ENCODE data around the gene AXIN1.
"Not testable (repeated sequence)": the region's sequence is repeated elsewhere in the genome, so short reads cannot be mapped to it uniquely, and the experiment has no call there.

Gene AXIN1

DNA sequence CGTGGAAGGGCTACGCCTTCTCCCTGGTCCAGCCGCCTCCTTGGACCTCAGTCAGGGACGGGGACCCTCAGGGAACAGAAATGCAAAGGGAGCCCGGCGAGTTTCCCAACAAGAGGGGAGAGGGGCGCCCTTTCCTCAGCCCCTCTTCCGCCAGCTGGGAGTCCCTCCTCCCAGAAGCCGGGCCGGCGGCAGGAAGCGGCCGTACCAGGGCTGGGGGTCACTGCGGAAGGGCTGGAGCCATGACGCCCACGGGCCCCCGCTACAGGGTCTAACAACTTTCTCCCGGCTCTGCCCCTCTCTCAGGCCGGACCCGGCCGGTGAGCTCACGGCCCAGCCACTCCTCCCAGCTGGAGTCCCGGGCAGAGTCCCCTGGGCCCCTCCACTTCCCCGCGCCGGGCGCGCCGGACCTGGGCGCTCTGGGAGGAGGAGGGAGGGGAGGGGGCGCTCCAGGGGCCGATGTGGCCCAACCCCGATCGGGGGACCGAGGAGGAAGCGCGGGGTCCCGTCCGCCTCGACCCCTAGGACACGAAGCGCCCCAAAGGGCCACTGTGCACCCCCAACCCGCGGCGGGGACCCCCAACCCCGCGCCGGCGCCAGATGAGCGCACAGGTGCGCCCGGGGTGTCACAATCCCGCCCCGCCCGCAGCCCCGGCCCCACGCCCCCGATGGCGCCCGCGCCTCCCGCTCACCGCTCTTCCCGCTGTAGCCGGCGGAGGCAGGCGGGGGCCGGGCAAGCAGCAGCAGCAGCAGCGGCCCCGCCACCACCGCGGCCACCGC lies 28.7 kb upstream of the AXIN1 start:
- no peak for DNase-seq (ENCODE audit: low read depth in 2 of 2)

DNA sequence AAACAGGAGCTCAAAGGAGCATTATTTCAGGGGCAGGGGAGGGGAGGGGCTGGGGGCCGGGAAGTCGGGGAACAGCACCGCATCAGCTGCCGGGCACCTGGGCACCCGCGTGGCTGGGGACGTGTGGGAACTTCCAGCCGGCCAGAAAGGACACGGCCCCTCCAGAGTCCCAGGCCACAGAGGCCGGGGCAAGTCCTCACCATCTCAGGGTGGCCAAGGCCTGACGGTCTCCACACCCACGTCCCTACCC lies 28.2 kb upstream of the AXIN1 start:
- no peak for DNase-seq (ENCODE audit: low read depth in 2 of 2)

DNA sequence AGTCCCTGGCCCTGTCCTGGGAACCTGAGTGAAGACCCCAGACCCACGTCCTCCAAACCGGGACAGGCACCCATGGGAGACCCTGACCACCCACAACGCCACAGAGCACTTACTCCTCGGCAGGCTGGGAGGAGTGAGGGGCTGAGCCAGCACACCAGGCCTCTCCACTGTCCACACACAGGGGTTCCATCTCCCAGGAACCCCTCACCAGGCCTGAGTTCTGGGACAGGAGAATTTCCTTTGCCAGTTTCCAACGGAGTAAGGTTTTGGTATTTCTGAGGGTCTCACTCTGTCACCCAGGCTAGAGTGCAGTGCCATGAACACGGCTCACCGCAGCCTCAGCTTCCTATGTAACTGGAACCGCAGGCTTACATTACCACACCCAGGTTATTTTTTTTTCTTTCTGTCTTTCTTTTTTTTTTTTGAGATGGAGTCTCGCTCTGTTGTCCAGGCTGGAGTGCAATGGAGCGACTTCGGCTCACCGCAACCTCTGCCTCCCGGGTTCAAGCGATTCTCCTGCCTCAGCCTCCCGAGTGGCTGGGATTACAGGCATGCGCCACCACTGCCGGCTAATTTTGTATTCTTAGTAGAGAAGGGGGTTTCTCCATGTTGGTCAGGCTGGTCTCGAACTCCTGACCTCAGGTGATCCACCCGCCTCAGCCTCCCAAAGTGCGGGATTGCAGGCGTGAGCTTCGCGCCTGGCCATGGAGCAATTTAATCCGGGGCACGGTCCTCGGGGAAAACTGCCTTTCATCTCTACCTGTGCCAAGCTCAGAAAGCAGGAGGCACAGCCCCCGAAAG lies 27.6 kb upstream of the AXIN1 start:
- DNase-seq (ENCODE audit: low read depth in 2 of 2) = no peak

DNA sequence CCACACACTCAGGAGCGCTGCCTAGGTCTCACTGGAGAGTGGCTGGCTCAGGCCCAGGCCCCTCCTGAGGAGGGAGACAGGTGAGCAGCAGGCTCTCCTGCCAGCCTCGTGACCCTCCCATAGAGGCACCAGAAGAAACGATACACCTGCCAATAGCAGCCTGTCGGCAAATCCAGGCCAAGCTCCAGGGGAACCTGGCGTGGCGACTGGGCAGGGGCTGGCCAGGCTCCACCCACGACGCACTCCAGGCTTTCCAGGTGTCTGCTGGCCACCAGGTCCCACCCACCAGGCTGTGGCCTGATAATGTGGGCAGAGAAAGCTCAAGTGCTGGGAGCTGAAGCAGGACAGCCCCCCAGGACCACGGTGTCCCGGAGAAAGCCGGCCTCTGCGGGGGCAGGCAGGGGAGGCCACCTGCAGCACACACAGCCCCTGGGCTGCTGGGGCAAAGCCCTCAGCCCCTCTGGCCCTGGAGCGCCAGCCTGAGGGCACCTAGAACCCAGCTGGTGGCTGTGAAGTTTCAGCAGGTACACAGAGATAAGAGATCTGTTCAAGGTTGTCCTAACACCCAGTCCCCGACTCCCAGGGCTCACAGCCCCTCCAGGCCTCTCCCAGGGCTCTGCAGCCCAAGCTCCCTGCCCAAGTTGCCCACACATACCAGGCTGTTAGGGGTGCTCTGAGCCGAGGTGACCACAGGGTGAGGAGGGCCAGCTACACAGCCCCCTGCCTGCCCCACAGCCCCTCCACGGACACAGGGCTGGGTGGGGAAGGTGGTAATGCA lies 26.8 kb upstream of the AXIN1 start:
- no peak for DNase-seq (ENCODE audit: low read depth in 2 of 2)

DNA sequence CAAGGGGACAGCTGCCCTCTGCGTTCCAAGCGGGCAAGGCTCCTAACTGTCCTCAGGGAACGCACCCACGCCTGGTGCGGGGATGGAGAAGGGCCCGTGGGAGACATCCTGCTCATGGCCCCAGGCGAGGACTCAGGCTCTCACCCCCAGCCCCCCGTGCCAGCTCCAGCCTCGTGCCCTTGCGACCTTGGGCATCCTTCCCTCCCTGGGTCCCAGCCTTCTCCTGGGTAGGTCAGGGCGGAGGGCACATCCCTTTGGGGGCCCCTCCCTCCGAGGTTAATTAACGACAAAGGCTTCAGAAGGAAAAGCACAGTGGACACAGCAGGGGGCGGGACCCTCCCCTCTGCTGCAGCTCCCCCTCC lies 26.3 kb upstream of the AXIN1 start:
- DNase-seq (ENCODE audit: low read depth in 2 of 2) = no peak

DNA sequence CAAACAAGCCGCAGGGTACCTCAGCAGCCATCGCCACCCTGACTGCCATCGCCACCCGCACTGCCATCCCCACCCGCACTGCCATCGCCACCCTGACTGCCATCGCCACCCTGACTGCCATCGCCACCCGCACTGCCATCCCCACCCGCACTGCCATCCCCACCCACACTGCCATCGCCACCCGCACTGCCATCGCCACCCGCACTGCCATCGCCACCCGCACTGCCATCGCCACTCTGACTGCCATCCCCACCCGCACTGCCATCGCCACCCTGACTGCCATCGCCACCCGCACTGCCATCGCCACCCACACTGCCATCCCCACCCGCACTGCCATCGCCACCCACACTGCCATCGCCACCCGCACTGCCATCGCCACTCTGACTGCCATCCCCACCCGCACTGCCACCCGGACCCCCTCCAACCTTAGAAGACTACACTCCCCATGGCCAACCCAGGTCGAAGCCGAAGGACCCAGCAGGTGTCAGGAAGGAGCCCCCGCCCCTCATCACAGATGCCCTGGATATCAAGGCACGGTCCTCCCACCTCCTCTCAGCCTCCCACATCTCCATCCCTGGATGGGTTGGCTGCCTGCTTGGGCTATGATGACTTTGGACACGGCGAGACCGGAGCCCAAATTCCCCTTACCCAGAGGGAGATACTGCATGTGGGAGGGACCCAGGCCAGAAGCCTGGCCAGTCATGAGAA lies 25.7 kb upstream of the AXIN1 start:
- DNase-seq (ENCODE audit: low read depth in 2 of 2) = not testable (repeated sequence)

DNA sequence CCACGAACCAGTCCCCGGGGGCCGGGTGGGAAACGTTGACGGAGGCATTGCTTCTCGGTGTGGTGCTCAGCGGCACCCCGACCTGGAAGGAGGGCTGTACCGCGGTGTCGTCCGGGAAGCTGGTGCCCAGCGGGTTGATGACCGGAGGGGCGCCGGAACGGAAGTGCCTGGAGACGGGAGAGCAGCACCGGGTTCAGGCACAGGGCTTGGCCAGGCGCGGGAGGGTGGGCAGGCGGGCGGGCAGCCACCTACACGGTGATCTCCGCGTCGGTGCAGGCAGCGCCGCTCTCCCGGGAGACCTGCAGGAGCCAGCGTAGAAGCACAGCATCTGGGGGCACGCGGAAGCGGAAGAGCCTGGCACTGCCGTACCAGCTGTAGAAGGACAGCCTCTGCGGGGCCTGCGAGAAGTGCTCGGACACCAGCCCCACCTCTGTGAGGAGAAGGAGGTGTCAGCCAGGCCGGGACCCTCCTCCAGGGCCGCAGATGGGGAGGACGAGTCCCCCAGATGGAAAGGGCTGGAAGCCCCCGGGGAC lies 25.0 kb upstream of the AXIN1 start:
- DNase-seq (ENCODE audit: low read depth in 2 of 2) = no peak

DNA sequence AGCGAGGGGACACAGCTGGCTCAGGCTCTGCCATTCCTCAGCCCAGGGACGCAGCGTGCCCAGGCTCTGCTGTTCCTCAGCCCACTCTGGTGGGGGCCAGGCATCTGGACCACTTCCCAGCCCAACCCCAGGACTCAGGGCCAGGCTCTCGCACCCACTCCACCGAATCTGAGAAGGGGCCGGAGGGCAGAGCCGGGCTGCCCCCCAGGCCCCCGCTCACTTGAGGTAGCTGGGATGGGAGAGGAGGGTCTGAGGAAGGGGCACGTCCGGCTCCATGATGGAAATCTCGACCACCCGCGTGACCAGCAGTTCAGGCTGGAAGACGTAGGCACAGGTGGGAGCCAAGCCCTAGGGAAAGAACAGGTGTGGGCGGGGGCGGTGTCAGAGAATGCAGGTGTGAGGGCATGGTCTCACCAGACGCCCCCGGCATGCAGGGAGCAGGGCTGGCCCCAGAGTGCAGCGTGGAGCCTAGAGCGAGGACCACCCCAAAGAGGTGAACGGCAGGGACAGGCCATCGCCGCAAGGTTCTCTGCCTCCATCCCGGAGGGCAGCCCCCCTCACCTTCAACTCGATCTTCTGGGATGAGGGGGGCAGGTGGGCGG lies 24.4 kb upstream of the AXIN1 start:
- no peak for DNase-seq (ENCODE audit: low read depth in 2 of 2)

DNA sequence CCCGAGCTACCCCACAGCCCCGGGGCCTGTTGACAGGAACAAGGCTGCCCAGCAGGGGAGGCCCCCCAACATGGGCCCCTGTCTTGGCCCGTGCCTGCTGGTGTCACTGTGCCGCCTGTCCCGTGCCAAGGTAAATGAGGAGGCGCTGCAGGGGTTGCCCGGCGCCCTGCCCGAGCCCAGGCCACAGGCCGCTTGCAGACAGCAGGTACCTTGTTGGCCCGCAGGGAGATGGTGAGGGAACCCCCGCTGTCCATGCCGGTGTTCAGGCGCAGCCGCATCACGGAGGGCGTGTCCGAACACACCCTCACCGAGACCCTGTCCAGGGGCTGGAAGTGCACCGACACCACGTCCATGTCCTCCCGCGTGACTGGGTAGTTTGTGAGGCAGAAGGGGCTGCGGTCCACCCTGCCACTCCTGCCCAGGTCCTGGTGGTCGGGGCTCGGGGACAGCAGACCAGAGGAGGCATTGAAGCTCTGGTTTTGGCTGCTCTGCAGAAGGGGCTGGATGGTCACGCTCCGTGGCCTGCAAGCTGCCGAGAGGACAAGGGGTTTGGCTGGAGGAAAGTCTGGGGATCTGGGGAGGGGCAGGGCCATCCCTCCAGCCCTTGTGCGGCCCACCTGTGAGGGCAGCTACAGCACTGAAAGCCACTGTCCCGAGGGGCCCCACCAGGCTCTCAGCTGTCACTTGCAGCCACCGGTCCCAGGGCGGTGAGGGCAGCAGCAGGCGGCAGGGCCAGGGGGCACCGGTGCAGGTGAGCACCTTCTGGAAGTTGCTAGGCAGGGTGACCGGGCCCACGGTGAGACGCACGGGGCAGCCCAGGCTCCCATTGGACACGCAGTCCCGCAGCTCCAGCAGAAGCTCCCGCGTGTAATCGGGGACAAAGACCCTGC lies 23.6 kb upstream of the AXIN1 start:
- no peak for DNase-seq (ENCODE audit: low read depth in 2 of 2)

DNA sequence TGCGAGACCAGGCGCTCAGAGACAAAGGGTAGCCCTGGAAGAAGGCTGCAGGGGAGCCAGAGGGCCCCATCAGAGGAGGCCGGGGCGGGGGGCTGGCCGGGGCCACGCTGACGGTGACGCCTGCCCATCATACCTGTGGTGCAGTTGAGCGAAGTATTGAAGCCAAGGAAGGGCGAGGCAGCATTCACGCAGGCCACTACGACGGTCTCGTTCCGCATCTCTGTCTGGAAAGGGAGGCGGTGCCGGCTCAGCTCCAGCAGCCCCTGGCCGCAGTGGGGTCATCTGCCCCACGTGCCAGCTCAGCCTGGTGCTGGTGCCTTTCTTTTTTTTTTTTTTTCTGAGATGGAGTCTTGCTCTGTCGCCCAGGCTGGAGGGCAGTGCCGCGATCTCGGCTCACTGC lies 22.7 kb upstream of the AXIN1 start:
- DNase-seq (ENCODE audit: low read depth in 2 of 2) = no peak

DNA sequence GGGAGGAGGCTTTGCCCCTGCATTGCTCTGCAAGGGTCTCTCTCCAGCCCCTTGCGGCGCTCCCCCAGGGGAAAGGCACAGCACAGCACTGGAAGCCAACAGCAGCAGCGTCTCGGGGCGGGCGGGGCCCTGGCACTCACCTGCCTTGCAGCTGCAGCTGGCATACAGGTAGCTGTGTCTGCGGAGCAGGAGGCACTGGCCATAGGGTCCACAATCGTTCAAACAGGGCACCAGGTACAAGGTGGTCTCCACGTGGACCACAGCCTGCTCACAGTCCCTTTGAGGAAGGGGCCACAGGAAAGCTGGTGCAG lies 22.0 kb upstream of the AXIN1 start:
- no peak for DNase-seq (ENCODE audit: low read depth in 2 of 2)

DNA sequence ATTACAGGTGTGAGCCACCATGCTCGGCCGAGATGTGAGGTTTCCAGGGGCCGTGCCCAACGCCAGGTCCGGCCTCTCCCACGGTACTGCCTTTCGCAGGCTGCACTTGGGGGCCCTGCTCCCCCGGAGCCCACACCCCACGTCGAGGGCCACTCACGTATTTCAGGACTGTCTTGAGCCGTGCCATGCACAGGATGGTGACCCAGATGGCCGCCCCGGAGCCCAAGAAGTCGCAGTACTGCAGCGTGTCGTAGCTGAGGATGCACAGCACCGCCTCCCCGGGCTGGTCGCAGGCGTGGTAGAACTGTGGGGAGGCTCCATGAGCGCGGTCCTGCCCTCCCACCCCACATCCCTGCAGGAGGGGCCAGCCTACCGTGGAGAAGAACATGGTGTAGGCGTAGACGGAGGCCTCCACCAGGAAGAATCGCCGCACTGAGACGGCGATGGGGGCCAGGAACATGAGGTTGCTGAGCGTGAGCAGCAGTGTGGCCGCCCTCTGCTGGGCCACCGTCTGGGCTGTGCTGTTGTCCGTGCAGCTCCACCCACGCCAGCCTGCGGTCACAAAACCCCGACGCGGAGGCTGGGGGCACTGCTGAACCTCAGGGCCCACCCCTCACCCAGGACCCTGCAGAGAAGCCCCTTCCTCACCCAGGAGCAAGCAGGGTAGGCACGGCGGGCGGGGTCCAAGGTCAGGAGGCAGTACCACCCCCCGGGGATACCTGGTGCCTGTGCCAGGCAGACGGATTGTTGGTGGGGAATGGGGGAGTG lies 21.5 kb upstream of the AXIN1 start:
- no peak for DNase-seq (ENCODE audit: low read depth in 2 of 2)

DNA sequence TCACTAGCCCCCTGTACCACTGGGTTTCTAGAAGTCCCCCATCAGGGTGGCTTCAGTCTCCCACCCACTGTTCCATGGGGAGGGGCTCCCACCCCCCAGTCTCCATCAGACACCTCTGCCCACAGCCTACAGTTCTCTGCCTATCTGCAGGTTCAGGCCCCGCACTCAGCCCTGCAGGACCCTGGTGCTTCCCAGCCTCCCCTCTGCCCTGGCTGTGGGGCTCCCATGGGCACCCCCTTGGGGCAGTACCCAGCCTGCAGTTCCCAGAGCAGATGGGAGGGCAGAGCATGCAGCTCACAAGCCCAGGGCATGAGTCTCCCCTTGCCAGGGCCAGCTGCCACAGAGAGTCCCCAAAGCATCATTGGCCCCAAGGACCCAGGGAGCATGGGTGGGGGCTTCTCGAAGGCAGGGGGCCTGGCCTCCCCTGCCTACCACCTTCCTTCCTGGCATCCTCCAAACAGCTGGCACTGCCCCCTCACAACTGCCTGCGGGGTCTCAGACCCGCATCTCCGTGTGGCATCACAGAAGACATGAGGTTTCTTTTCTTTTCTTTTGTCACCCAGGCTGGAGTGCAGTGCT lies 20.6 kb upstream of the AXIN1 start:
- DNase-seq (ENCODE audit: low read depth in 2 of 2) = no peak

DNA sequence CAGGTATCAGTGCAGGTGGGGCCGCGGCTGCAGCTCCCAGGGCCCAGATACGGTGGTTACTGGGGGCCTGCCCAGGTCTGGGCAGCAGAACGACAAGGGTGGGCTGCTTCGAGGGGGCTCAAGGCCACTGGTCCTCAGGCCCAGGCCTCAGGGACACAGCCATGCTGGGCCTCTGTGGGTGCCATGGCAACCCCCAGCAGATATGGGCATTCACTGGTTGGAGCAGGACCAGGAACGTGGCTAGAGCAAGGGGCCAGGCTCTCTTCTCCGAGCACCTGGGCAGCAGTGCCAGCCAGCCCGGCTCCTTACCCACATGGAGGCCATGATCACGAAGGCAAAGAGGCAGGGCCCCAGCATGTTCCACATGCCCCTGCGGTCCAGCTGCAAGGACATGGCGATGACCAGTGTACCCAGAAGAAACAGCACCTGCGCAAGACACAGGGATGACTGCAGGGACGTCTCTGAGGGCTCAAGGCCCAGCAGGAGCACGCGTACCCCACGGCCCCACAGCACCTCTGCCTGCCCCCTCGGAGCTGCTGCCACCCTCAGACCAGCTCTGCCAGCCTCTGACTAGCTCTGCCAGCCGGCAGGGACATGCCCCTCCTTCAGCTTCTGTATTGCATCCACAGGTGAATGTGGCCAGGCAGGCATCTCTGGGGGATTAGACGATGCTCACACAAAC lies 19.9 kb upstream of the AXIN1 start:
- no peak for DNase-seq (ENCODE audit: low read depth in 2 of 2)

DNA sequence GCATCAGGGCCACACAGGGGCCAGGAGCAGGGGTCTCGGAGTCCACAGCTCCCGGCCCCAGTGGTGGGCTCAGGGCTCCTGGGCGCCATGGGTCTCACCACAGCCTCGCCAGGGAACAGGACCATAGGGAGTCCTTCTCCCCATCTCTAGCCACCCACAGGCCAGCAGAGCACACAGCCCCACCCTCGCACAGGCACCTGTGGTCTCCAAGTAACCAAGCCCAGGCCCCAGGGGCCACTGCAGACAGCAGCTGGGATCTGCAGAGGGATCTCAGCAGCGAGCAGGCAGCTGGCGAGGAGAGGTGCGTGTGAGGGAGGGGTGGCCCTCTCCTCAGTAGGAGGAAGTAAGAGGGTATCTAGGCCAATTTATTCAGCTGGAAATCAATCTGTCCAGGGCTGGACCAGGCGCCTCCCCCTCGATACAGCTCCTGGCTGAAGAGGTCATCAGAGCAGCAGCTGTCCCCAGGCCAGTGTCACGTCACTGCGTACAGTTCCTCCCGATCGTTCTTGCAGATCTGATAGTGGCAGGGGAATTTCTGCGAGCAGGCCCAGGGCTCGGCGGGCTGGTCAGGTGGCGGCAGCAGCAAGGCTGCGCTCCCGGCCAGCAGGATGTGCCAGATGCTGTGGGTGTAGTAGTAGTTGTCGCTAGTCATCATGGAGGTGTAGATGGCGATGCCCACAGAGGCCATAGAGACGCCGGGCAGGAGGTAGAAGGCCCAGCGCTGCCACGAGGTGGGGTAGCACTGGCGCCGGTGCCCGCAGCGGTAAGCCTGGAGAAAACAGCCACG lies 19.2 kb upstream of the AXIN1 start:
- no peak for DNase-seq (ENCODE audit: low read depth in 2 of 2)

DNA sequence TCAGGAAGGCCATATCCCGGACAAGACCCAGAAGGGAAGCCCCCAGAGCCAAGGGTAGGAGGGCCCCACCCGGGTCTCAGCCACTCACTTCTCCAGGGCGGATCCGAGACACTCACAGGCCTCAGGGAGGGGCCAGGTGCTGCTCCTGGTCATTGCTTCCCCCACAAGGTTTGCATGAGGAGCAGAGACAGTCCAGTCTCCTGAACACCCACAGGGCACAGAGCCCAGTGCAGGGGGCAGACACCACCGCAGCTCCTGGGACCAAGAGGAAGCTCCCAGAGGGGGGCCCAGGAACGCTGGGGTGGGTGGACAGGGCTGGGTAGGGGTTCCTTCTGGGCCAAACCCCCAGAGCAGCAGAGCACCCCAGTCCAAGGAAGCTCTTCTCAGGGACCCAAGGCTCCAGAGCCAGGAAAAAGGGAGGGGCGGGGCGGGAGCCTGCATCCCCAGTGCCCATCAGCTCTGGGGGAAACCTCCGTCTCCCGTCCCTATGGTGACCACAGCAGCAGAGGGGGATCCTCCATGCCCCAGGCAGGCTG lies 18.5 kb upstream of the AXIN1 start:
- no peak for DNase-seq (ENCODE audit: low read depth in 2 of 2)

DNA sequence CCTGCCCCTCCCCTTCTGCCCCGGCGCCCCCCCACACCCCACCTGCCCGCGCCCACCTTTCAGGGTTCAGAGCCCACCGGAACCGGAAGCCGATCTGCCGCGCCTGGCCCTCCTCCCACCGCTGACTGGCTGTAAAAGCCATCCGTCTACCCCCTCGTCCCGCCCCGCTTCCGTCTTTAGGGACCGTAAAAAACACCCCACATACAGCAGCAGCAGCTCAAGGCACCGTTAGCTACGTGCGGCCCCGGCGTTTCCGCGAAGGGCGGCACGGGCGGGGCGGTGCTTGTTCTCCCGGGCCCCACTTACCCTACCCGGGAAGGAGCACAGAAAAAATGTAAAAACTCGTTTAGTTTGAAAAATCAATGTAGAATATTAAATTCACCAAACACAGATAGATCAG lies 17.9 kb upstream of the AXIN1 start, which contains the start of gene MRPL28:
MRPL28 (minus strand) TSS at position 96 of the 400 bp plus-strand sequence. CDS start 320 bp downstream, outside the sequence.
- peak; percentile 76 to 88 for DNase-seq (ENCODE audit: low read depth in 2 of 2)
